HG03457 (cell line): ENCODE results near the gene KRT34.

Source experiments
- ATAC-seq: cut with Tn5 transposase; IDR thresholded peaks from one replicate; pipeline ENCODE4 v1.9.1; 2021; ENCODE audit warnings: moderate number of reproducible peaks; ENCODE audit not compliant: unreplicated experiment

KRT34 gene

DNA sequence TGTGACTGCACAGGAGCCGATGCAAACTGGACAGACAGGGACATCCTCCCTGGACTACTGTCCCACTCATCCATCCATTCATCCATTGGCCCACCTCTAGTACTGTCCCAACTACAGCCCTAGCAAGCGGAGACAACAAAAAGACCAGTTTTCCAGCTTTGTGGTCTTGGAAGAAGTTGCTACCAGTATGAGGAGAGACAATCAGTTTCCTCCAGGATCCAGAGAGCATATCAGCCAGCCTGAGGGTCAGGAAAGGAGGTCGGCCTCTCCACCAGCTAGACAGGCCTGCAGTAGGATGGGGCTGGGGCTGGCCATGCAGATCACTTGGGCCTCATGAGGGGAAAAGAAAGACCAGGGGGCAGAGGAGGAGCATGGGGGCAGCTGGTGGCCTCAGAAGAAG lies 48.3 kb downstream of the KRT34 start:
- no peak for ATAC-seq

- ATAC-seq: no peak
Observed at GRCh38 chr17:41333098-41333497, 49.0 kb downstream of the KRT34 start.

DNA sequence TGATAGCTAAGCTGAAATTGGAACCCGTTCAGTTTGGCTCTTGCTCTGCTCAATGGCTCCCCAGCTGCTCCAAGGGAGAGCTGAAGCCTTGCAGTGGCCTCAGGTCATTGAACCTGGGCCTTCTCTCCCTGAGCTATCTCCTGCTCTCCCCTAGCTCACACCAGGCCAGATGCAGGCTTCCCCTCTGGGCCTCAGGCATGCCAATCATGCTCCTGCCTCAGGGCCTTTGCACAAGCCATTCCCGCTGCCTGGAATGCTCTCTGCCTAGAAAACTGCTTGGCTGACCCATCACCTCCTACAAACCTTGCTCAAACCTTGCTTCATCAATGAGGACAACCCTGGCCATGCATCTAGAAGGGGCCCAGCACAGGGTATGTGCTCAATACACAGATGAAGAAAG lies 49.9 kb downstream of the KRT34 start:
- no peak for ATAC-seq

DNA sequence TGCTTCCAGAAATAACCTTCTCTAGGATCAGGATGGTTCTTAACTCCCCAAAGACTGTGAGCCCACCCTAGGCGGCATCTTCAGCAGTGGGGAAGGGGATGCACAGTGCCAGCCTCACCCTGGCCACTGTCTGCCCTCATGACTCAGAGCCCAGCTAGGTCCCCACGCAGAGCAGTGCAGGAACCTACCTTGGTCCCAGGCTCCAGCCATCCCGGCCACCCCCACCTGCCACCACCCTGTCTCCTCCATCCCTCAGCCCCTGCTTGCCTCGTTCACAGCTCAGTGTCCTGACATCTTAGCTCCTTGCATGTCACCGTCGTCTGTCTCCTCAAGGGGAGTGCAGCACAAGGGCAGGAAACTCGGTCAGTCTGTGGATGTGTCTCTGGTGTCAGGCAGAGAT lies 50.5 kb downstream of the KRT34 start:
- ATAC-seq: no peak

- ATAC-seq: no peak
Observed at GRCh38 chr17:41329279-41329948, 52.7 kb downstream of the KRT34 start.

- ATAC-seq: no peak
Observed at GRCh38 chr17:41328207-41328606, 53.9 kb downstream of the KRT34 start.
